ENCODE results near the gene ARHGAP22.

- TF ChIP-seq POLR2A (IDR thresholded peaks at IDR 0.05) (no peak), CTCF (IDR thresholded peaks at IDR 0.05) (no peak)
These were observed 44.6 kb upstream of the ARHGAP22 start for GRCh38 chr10:48649349-48649944.
